ENCODE results near the gene TUBB2A. TPM values are rescaled to one million over a fixed set of nuclear protein-coding genes. Genes with fewer than 3 reads are reported as not detected.

The TUBB2A gene
- total RNA-seq, 1 donor from 2014 or later = 73.6 TPM

GRCh38 chr6:3151691-3152090, 5.7 kb downstream of the TUBB2A start:
- Mint-ChIP-seq H3K27ac (ENCODE audit: unreplicated experiment) (no peak overlapping the region), H3K27me3 (ENCODE audit: unreplicated experiment) (peaks cover 2% of the 10 kb centered on the region), H3K4me1 (ENCODE audit: unreplicated experiment) (peaks cover 21% of the 10 kb centered on the region), H3K4me3 (ENCODE audit: unreplicated experiment) (no peak overlapping the region), H3K9me3 (ENCODE audit: unreplicated experiment) (no peaks in the 10 kb centered on the region), H3K36me3 (ENCODE audit: low read depth, unreplicated experiment) (peaks cover 23% of the 10 kb centered on the region)
- TF ChIP-seq, protein P1, sequence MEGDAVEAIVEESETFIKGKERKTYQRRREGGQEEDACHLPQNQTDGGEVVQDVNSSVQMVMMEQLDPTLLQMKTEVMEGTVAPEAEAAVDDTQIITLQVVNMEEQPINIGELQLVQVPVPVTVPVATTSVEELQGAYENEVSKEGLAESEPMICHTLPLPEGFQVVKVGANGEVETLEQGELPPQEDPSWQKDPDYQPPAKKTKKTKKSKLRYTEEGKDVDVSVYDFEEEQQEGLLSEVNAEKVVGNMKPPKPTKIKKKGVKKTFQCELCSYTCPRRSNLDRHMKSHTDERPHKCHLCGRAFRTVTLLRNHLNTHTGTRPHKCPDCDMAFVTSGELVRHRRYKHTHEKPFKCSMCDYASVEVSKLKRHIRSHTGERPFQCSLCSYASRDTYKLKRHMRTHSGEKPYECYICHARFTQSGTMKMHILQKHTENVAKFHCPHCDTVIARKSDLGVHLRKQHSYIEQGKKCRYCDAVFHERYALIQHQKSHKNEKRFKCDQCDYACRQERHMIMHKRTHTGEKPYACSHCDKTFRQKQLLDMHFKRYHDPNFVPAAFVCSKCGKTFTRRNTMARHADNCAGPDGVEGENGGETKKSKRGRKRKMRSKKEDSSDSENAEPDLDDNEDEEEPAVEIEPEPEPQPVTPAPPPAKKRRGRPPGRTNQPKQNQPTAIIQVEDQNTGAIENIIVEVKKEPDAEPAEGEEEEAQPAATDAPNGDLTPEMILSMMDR (IDR thresholded peaks at IDR 0.05; ENCODE audit: unreplicated experiment) = no peak
- no peak for DNase-seq (ENCODE audit: low spot score)

- Mint-ChIP-seq H3K36me3 (ENCODE audit: low read depth, unreplicated experiment) (peaks cover 38% of the 10 kb centered on the region), H3K27ac (ENCODE audit: unreplicated experiment) (no peak overlapping the region), H3K9me3 (ENCODE audit: unreplicated experiment) (no peaks in the 10 kb centered on the region), H3K4me3 (ENCODE audit: unreplicated experiment) (no peak overlapping the region), H3K4me1 (ENCODE audit: unreplicated experiment) (peaks cover 15% of the 10 kb centered on the region), H3K27me3 (ENCODE audit: unreplicated experiment) (peaks cover 8% of the 10 kb centered on the region)
- no peak for DNase-seq (ENCODE audit: low spot score)
- TF ChIP-seq, protein P1 (IDR thresholded peaks at IDR 0.05; ENCODE audit: unreplicated experiment) = no peak
These were observed 9.2 kb downstream of the TUBB2A start for GRCh38 chr6:3147914-3148757.

DNA sequence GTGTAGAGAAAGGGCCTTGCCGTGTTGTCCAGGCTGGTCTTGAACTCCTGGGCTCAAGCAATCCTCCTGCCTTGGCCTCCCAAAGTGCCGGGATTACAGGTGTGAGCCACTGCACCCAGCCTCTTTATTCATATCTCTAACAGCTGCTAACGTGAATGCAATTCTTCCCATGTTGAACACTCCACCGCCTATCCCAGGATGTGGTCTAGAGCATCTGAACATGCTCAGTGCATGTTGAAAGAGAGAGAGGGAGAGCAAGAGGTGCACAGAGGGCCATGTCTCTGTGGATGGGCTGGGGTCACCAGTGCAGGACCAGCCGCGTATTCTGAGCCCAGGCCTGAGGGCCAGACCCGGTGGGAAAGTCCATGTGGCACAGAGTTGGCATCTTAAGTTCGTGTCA, 12.8 kb downstream of the TUBB2A start:
- Mint-ChIP-seq H3K9me3 (ENCODE audit: unreplicated experiment) (no peaks in the 10 kb centered on the region), H3K27me3 (ENCODE audit: unreplicated experiment) (peaks cover 8% of the 10 kb centered on the region), H3K27ac (ENCODE audit: unreplicated experiment) (no peak overlapping the region), H3K4me1 (ENCODE audit: unreplicated experiment) (no peaks in the 10 kb centered on the region), H3K4me3 (ENCODE audit: unreplicated experiment) (peak overlapping the region; percentile 73), H3K36me3 (ENCODE audit: low read depth, unreplicated experiment) (peaks cover 43% of the 10 kb centered on the region)
- TF ChIP-seq, protein P1 (IDR thresholded peaks at IDR 0.05; ENCODE audit: unreplicated experiment) = no peak
- DNase-seq (ENCODE audit: low spot score) = no peak

DNA sequence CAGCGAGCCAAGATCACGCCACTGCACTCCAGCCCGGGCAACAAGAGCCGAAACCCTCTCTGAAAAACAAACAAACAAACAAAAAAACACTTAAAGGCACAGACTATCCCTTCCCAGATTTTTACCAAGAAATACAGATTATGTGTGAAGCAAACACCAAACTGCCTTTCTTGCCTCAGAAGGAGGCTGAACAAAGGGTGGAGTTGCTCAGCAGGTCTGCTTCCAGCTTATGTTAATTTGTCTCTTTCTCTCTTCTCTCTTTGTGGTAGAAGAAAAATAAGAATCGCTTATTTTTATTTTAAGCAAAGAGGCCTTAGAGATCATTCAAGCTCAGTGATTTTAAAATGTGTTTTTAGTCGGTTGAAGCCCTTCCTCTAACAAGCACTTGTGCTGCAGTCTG, 14.2 kb downstream of the TUBB2A start:
- Mint-ChIP-seq H3K9me3 (ENCODE audit: unreplicated experiment) (no peaks in the 10 kb centered on the region), H3K36me3 (ENCODE audit: low read depth, unreplicated experiment) (peaks cover 48% of the 10 kb centered on the region), H3K27ac (ENCODE audit: unreplicated experiment) (no peak overlapping the region), H3K27me3 (ENCODE audit: unreplicated experiment) (peaks cover 8% of the 10 kb centered on the region), H3K4me1 (ENCODE audit: unreplicated experiment) (peaks cover 7% of the 10 kb centered on the region), H3K4me3 (ENCODE audit: unreplicated experiment) (no peak overlapping the region)
- no peak for DNase-seq (ENCODE audit: low spot score)
- TF ChIP-seq, protein P1 (IDR thresholded peaks at IDR 0.05; ENCODE audit: unreplicated experiment) = no peak

GRCh38 chr6:3142536-3142935, 14.8 kb downstream of the TUBB2A start:
- TF ChIP-seq, protein P1 (IDR thresholded peaks at IDR 0.05; ENCODE audit: unreplicated experiment) = no peak
- DNase-seq (ENCODE audit: low spot score) = no peak
- Mint-ChIP-seq H3K9me3 (ENCODE audit: unreplicated experiment) (no peaks in the 10 kb centered on the region), H3K4me3 (ENCODE audit: unreplicated experiment) (no peak overlapping the region), H3K36me3 (ENCODE audit: low read depth, unreplicated experiment) (peaks cover 50% of the 10 kb centered on the region), H3K27ac (ENCODE audit: unreplicated experiment) (no peak overlapping the region), H3K27me3 (ENCODE audit: unreplicated experiment) (peaks cover 8% of the 10 kb centered on the region), H3K4me1 (ENCODE audit: unreplicated experiment) (peaks cover 7% of the 10 kb centered on the region)

Measured in endothelial cell (in vitro differentiated cells).